Endothelial cell of umbilical vein (primary cell): ENCODE data around the gene HOXB2. TPM values are rescaled to one million over a fixed set of nuclear protein-coding genes. Genes with fewer than 3 reads are reported as not detected.

Experiments used
- BruUV-seq: library from RNA; stranded (reverse); fragments of 400-500 nt; replicated peaks from 2 replicates; lab custom pipeline; 2021; lab: Mats Ljungman, UMichigan
- CTCF ChIA-PET: fragments of 300-600, 350-600 bp; sonication (Branson Sonifier 250); formaldehyde crosslinking; loops from one replicate; lab custom pipeline; 2021; ENCODE audit warnings: antibody characterized with exemption, inconsistent platforms; lab: Charles Lee
- POLR2A ChIA-PET: fragments of 300-600, 350-600 bp; sonication (Branson Sonifier 250); formaldehyde crosslinking; loops from one replicate; lab custom pipeline; 2021; ENCODE audit warnings: antibody characterized with exemption, inconsistent platforms; lab: Charles Lee
- DNase-seq: peaks from one replicate; pipeline ENCODE4 v3.0.0-alpha.2; 2011; ENCODE audit warnings: low read depth, low spot score
- FAIRE-seq: peaks from 2 replicates; lab custom pipeline; 2011; peaks lifted over from hg19 to GRCh38; lab: Jason Lieb, UNC
- H2AFZ ChIP-seq: 2 replicates; pipeline ENCODE4 v1.6.0; 2012; ENCODE audit warnings: low read depth, low read length, control low read depth, inconsistent platforms
- H3K27ac ChIP-seq: 2 replicates; pipeline ENCODE4 v1.5.1; 2011; ENCODE audit warnings: low read depth, mild to moderate bottlenecking, control low read depth, low read length, moderate library complexity; ENCODE audit not compliant: insufficient read depth
- H3K27me3 ChIP-seq, 2 experiments: 2 replicates each; pipeline versions ENCODE4 v1.6.0 to v1.6.1; 2011; ENCODE audit warnings: low read length in 2 of 2, mixed read lengths in 1 of 2; ENCODE audit not compliant: control insufficient read depth in 2 of 2, insufficient read depth in 2 of 2
- H3K36me3 ChIP-seq, 2 experiments: 2 replicates in 1 of 2; 3 replicates in 1 of 2; pipeline ENCODE4 v1.5.1; 2011; ENCODE audit warnings: low read length in 2 of 2, mild to moderate bottlenecking in 1 of 2, moderate library complexity in 1 of 2; ENCODE audit not compliant: control insufficient read depth in 2 of 2, insufficient read depth in 2 of 2; ENCODE audit errors: extremely low read depth in 1 of 2
- H3K4me1 ChIP-seq: 3 replicates; pipeline ENCODE4 v1.5.1; 2011; ENCODE audit warnings: mild to moderate bottlenecking, low read length; ENCODE audit not compliant: control insufficient read depth, insufficient read depth; ENCODE audit errors: extremely low read depth
- H3K4me2 ChIP-seq: 2 replicates; pipeline ENCODE4 v1.6.1; 2011; ENCODE audit warnings: low read length, control low read depth, mixed read lengths; ENCODE audit not compliant: insufficient read depth
- H3K4me3 ChIP-seq, 3 experiments: fragments of 200-600 bp in 1 of 3; sonication (generic), shearing (Covaris generic) in 1 of 3; replicated peaks in 1 of 3; 2 replicates each; pipeline ENCODE4 v1.5.1; 2011 to 2016; ENCODE audit warnings: control low read depth in 3 of 3, low read length in 3 of 3, mild to moderate bottlenecking in 2 of 3, inconsistent platforms in 1 of 3, low read depth in 1 of 3, moderate library complexity in 1 of 3; ENCODE audit not compliant: insufficient read depth in 1 of 3
- H3K79me2 ChIP-seq: 2 replicates; pipeline ENCODE4 v1.6.0; 2012; ENCODE audit warnings: low read length, inconsistent platforms; ENCODE audit not compliant: control insufficient read depth, insufficient read depth
- H3K9ac ChIP-seq: replicated peaks from 2 replicates; pipeline ENCODE3; 2011; ENCODE audit warnings: low read length, control low read depth; ENCODE audit not compliant: insufficient read depth; ENCODE audit errors: extremely low read depth
- H3K9me1 ChIP-seq: replicated peaks from 3 replicates; pipeline ENCODE4 v1.6.0; 2011; ENCODE audit warnings: mild to moderate bottlenecking, low read length; ENCODE audit not compliant: control insufficient read depth, insufficient read depth; ENCODE audit errors: extremely low read depth
- H3K9me3 ChIP-seq: replicated peaks from 2 replicates; pipeline ENCODE4 v1.5.1; 2012; ENCODE audit warnings: low read length, inconsistent platforms; ENCODE audit not compliant: control insufficient read depth, insufficient read depth
- H4K20me1 ChIP-seq: replicated peaks from 2 replicates; pipeline ENCODE3; 2011; ENCODE audit warnings: mild to moderate bottlenecking, low read length; ENCODE audit not compliant: control insufficient read depth, insufficient read depth; ENCODE audit errors: extremely low read depth
- CTCF ChIP-seq, 2 donors: IDR thresholded peaks; 1 replicate in 1 of 2; 2 replicates in 1 of 2; pipeline ENCODE4 v1.5.1; 2011; ENCODE audit warnings: low read length in 2 of 2, mild to moderate bottlenecking in 2 of 2, moderate library complexity in 2 of 2, control low read depth in 1 of 2, inconsistent platforms in 1 of 2, low read depth in 1 of 2; ENCODE audit not compliant: insufficient read depth in 1 of 2; ENCODE audit errors: extremely low read depth in 1 of 2
- EZH2 ChIP-seq: IDR thresholded peaks from 2 replicates; pipeline ENCODE4 v1.6.1; 2012; ENCODE audit warnings: borderline replicate concordance, low read depth, mild to moderate bottlenecking, moderate library complexity, low read length, inconsistent platforms; ENCODE audit not compliant: severe bottlenecking
- FOS ChIP-seq: IDR thresholded peaks from 2 replicates; pipeline ENCODE4 v1.6.1; 2011; ENCODE audit warnings: mild to moderate bottlenecking, low read length, moderate library complexity, borderline replicate concordance; ENCODE audit not compliant: insufficient read depth
- GATA2 ChIP-seq: IDR thresholded peaks from 2 replicates; pipeline ENCODE4 v1.7.0; 2011; ENCODE audit warnings: low read depth, mild to moderate bottlenecking, moderate library complexity, mixed read lengths, low read length; ENCODE audit not compliant: insufficient read length, insufficient read depth
- JUN ChIP-seq: IDR thresholded peaks from 2 replicates; pipeline ENCODE4 v1.6.1; 2011; ENCODE audit warnings: borderline replicate concordance, low read depth; ENCODE audit not compliant: insufficient read length, insufficient read depth
- POLR2A ChIP-seq: IDR thresholded peaks from 2 replicates; pipeline ENCODE4 v1.6.1; 2012; ENCODE audit warnings: low read depth, mild to moderate bottlenecking, control low read depth, low read length
- POLR2AphosphoS5 ChIP-seq: IDR thresholded peaks from 2 replicates; pipeline ENCODE4 v1.6.1; 2012; ENCODE audit warnings: low read depth, mild to moderate bottlenecking, control low read depth, low read length, moderate library complexity; ENCODE audit not compliant: insufficient read depth
- dilution Hi-C: fragments of 300-500 bp; cut with MboI; formaldehyde crosslinking; loops from one replicate; pipeline ENCODE4 v1.15.0; 2019; ENCODE audit warnings: low sequenced_read_pairs; ENCODE audit not compliant: extremely low pct_ligation_motif_present
- intact Hi-C: fragments of 100-400 bp; cut with micrococcal nuclease; formaldehyde crosslinking; loops from one replicate; pipeline ENCODE4 v1.10.0; 2022
- polyA plus RNA-seq, 4 experiments: library from polyadenylated mRNA; depleted of rRNA in 3 of 4; stranded (reverse) in 3 of 4; unstranded in 1 of 4; fragments of >200 nt; gene quantifications; 2 replicates each; pipeline versions ENCODE4 v1.2.1 to v1.2.3, GENCODE V29; 2011 to 2012; ENCODE audit warnings: missing spikeins in 1 of 4
- total RNA-seq: library from RNA; stranded (reverse); gene quantifications from 2 replicates; pipeline ENCODE4 v1.2.3, GENCODE V29; 2021

HOXB2 gene
- total and polyA plus RNA-seq, 2 donors (not counting 3 experiments of a cell fraction or from before 2014, with no cell fraction given): 14.1 to 23.3 TPM

- BruUV-seq: no TSS peak
- Histone ChIP-seq H3K9ac (no peak overlapping the region), H3K4me3 (no peak overlapping the region), H2AFZ (no peak overlapping the region), H4K20me1 (no peaks in the 10 kb centered on the region), H3K27me3 (peaks cover 3 to 10% of the 10 kb centered on the region in 2 experiments), H3K36me3 (no peaks in the 10 kb centered on the region), H3K4me2 (no peak overlapping the region), H3K4me1 (no peaks in the 10 kb centered on the region), H3K79me2 (no peaks in the 10 kb centered on the region), H3K9me1 (no peaks in the 10 kb centered on the region), H3K9me3 (no peaks in the 10 kb centered on the region), H3K27ac (no peak overlapping the region)
- intact Hi-C loops (no loop called here), dilution Hi-C loops (no loop called here)
- no peak for DNase-seq
- POLR2A ChIA-PET: no interaction called here
- no peak for FAIRE-seq
- CTCF ChIA-PET: interaction anchor here (0.8 to 1.9 kb wide), 4 partner anchors 8 to 164 kb away, joined by 3 to 12 read pairs (median 4); no protein-coding TSS in a partner anchor
- TF ChIP-seq POLR2A: no peak
- no peak for TF ChIP-seq CTCF (IDR thresholded peaks at IDR 0.05; ENCODE audit: extremely low read depth in 1 of 2, insufficient read depth in 1 of 2, low read depth in 1 of 2, low read length in 2 of 2)
- no peak for TF ChIP-seq FOS
- TF ChIP-seq POLR2AphosphoS5: no peak
- TF ChIP-seq JUN: no peak
- no peak for TF ChIP-seq EZH2
- no peak for TF ChIP-seq GATA2
Measured at GRCh38 chr17:48499735-48500434, 45.0 kb downstream of the HOXB2 start.
